IMR-90 (cell line): ENCODE results near the gene PET100. TPM values are rescaled to one million over a fixed set of nuclear protein-coding genes. Genes with fewer than 3 reads are reported as not detected.

ENCODE experiments used
- ATAC-seq: fragments of 200-7000 bp; cut with Tn5 transposase; 2 replicates; pipeline ENCODE4 v1.9.1; 2020; ENCODE audit warnings: low read depth, mild to moderate bottlenecking, moderate library complexity
- BruUV-seq: library from RNA; stranded (reverse); fragments of 400-500 nt; replicated peaks from 2 replicates; lab custom pipeline; 2021; lab: Mats Ljungman, UMichigan
- CTCF ChIA-PET: fragments of 300-600 bp; formaldehyde crosslinking; extraction: SDS; loops from one replicate; lab custom pipeline; 2021; ENCODE audit warnings: antibody characterized with exemption; lab: Yijun Ruan, JAX
- POLR2A ChIA-PET: fragments of 300-600 bp; sonication (Branson Sonifier 250); formaldehyde crosslinking; loops from one replicate; lab custom pipeline; 2022; ENCODE audit warnings: antibody characterized with exemption; ENCODE audit not compliant: unreplicated experiment; lab: Charles Lee
- DNase-seq: peaks from one replicate; pipeline ENCODE4 v3.0.0; 2013
- H2AFZ ChIP-seq: replicated peaks from 2 replicates; pipeline ENCODE3; 2013; ENCODE audit warnings: low read length, mild to moderate bottlenecking; ENCODE audit not compliant: poor library complexity
- H2AK5ac ChIP-seq: 2 replicates; pipeline ENCODE4 v1.6.1; 2013; ENCODE audit warnings: low read depth, low read length, inconsistent platforms
- H2AK9ac ChIP-seq: replicated peaks from 2 replicates; pipeline ENCODE3; 2013; ENCODE audit warnings: mild to moderate bottlenecking, low read depth, low read length, moderate library complexity; ENCODE audit not compliant: poor library complexity
- H2BK120ac ChIP-seq: 2 replicates; pipeline ENCODE4 v1.6.1; 2013; ENCODE audit warnings: low read depth, low read length, inconsistent platforms
- H2BK15ac ChIP-seq: 3 replicates; pipeline ENCODE4 v1.6.1; 2013; ENCODE audit warnings: low read depth, low read length, inconsistent platforms
- H2BK20ac ChIP-seq: 2 replicates; pipeline ENCODE4 v1.6.1; 2013; ENCODE audit warnings: low read depth, mild to moderate bottlenecking, inconsistent platforms, low read length, moderate library complexity
- H2BK5ac ChIP-seq: 2 replicates; pipeline ENCODE4 v1.6.1; 2013; ENCODE audit warnings: mild to moderate bottlenecking, low read depth, low read length, inconsistent platforms; ENCODE audit not compliant: poor library complexity, severe bottlenecking
- H3K14ac ChIP-seq: replicated peaks from 2 replicates; pipeline ENCODE4 v1.6.1; 2013; ENCODE audit warnings: low read depth, low read length, inconsistent platforms
- H3K18ac ChIP-seq: 2 replicates; pipeline ENCODE4 v1.6.1; 2013; ENCODE audit warnings: low read depth, low read length, control low read depth
- H3K23ac ChIP-seq: 2 replicates; pipeline ENCODE4 v1.6.1; 2013; ENCODE audit warnings: low read depth, low read length, inconsistent platforms
- H3K27ac ChIP-seq: 2 replicates; pipeline ENCODE4 v1.5.1; 2013; ENCODE audit warnings: mild to moderate bottlenecking, control low read depth, low read length; ENCODE audit not compliant: insufficient read depth
- H3K27me3 ChIP-seq: 2 replicates; pipeline ENCODE4 v1.6.1; 2013; ENCODE audit warnings: low read length; ENCODE audit not compliant: control insufficient read depth, insufficient read depth
- H3K36me3 ChIP-seq: 2 replicates; pipeline ENCODE4 v1.6.1; 2013; ENCODE audit warnings: low read length, mixed read lengths; ENCODE audit not compliant: control insufficient read depth, insufficient read depth
- H3K4ac ChIP-seq: 2 replicates; pipeline ENCODE4 v1.6.1; 2013; ENCODE audit warnings: low read depth, low read length, inconsistent platforms
- H3K4me1 ChIP-seq: 2 replicates; pipeline ENCODE4 v1.6.1; 2013; ENCODE audit warnings: low read length, mixed read lengths; ENCODE audit not compliant: control insufficient read depth, insufficient read depth
- H3K4me2 ChIP-seq: 2 replicates; pipeline ENCODE4 v1.6.1; 2013; ENCODE audit warnings: low read depth, mild to moderate bottlenecking, control low read depth, low read length, moderate library complexity
- H3K4me3 ChIP-seq: 2 replicates; pipeline ENCODE4 v1.5.1; 2013; ENCODE audit warnings: low read depth, mild to moderate bottlenecking, control low read depth, low read length, moderate library complexity; ENCODE audit not compliant: insufficient read depth
- H3K56ac ChIP-seq: 2 replicates; pipeline ENCODE4 v1.6.1; 2013; ENCODE audit warnings: low read length, inconsistent platforms; ENCODE audit not compliant: insufficient read depth; ENCODE audit errors: extremely low read depth
- H3K79me1 ChIP-seq, 2 experiments: 2 replicates each; pipeline ENCODE4 v1.6.1; 2013; ENCODE audit warnings: low read length in 2 of 2, inconsistent platforms in 1 of 2, low read depth in 1 of 2
- H3K9ac ChIP-seq: 2 replicates; pipeline ENCODE4 v1.6.1; 2013; ENCODE audit warnings: low read depth, low read length, control low read depth
- H3K9me1 ChIP-seq: 2 replicates; pipeline ENCODE4 v1.6.1; 2013; ENCODE audit warnings: low read length, inconsistent platforms; ENCODE audit not compliant: insufficient read depth
- H3K9me3 ChIP-seq: 2 replicates; pipeline ENCODE4 v1.6.1; 2013; ENCODE audit warnings: low read length; ENCODE audit not compliant: control insufficient read depth, insufficient read depth
- H4K20me1 ChIP-seq: 2 replicates; pipeline ENCODE4 v1.6.1; 2013; ENCODE audit warnings: low read length, inconsistent platforms; ENCODE audit not compliant: insufficient read depth
- H4K5ac ChIP-seq: 2 replicates; pipeline ENCODE4 v1.6.1; 2013; ENCODE audit warnings: mild to moderate bottlenecking, low read depth, low read length, control low read depth
- H4K8ac ChIP-seq, 2 experiments: 2 replicates each; pipeline ENCODE4 v1.6.1; 2013; ENCODE audit warnings: low read depth in 2 of 2, low read length in 2 of 2, control low read depth in 1 of 2, inconsistent platforms in 1 of 2
- H4K91ac ChIP-seq: 2 replicates; pipeline ENCODE4 v1.6.1; 2013; ENCODE audit warnings: low read depth, low read length, inconsistent platforms; ENCODE audit not compliant: insufficient read depth
- BHLHE40 ChIP-seq: fragments of 150-350 bp; IDR thresholded peaks from 2 replicates; pipeline ENCODE4 v1.6.1; 2016; ENCODE audit warnings: mild to moderate bottlenecking, low read depth, low read length
- CEBPB ChIP-seq: IDR thresholded peaks from 2 replicates; pipeline ENCODE4 v1.6.1; 2012; ENCODE audit warnings: low read depth, low read length, improper control_type of control experiment
- CHD1 ChIP-seq: IDR thresholded peaks from 2 replicates; pipeline ENCODE4 v1.6.1; 2012; ENCODE audit warnings: low read depth, low read length, improper control_type of control experiment
- CTCF ChIP-seq: conservative IDR thresholded peaks from 2 replicates; pipeline ENCODE4 v1.5.1; 2012; ENCODE audit warnings: mild to moderate bottlenecking, low read depth, low read length, improper control_type of control experiment
- ELK1 ChIP-seq: fragments of 150-350 bp; IDR thresholded peaks from 2 replicates; pipeline ENCODE4 v1.6.1; 2016; ENCODE audit warnings: low read depth, mild to moderate bottlenecking, low read length, moderate library complexity, borderline replicate concordance
- FOS ChIP-seq: fragments of 150-350 bp; IDR thresholded peaks from 2 replicates; pipeline ENCODE4 v1.6.1; 2016; ENCODE audit warnings: low read depth, low read length
- MAFK ChIP-seq: IDR thresholded peaks from 2 replicates; pipeline ENCODE4 v1.6.1; 2012; ENCODE audit warnings: low read depth, low read length, improper control_type of control experiment
- MAZ ChIP-seq: IDR thresholded peaks from 2 replicates; pipeline ENCODE4 v1.6.1; 2012; ENCODE audit warnings: low read depth, mild to moderate bottlenecking, low read length, improper control_type of control experiment, moderate library complexity, borderline replicate concordance
- MXI1 ChIP-seq: IDR thresholded peaks from 2 replicates; pipeline ENCODE4 v1.6.1; 2012; ENCODE audit warnings: low read depth, mild to moderate bottlenecking, low read length, moderate library complexity, borderline replicate concordance
- NFE2L2 ChIP-seq: fragments of 150-350 bp; IDR thresholded peaks from 2 replicates; pipeline ENCODE4 v1.6.1; 2016; ENCODE audit warnings: low read depth, mild to moderate bottlenecking, low read length
- POLR2A ChIP-seq: IDR thresholded peaks from 2 replicates; pipeline ENCODE4 v1.6.1; 2012; ENCODE audit warnings: mild to moderate bottlenecking, low read depth, low read length
- RAD21 ChIP-seq: IDR thresholded peaks from 2 replicates; pipeline ENCODE4 v1.6.1; 2012; ENCODE audit warnings: low read length, improper control_type of control experiment
- RCOR1 ChIP-seq: IDR thresholded peaks from 2 replicates; pipeline ENCODE4 v1.6.1; 2012; ENCODE audit warnings: mild to moderate bottlenecking, low read length, improper control_type of control experiment; ENCODE audit not compliant: insufficient replicate concordance
- RFX5 ChIP-seq: IDR thresholded peaks from 2 replicates; pipeline ENCODE4 v1.8.0; 2012; ENCODE audit warnings: low read depth, mild to moderate bottlenecking, low read length, moderate library complexity
- SMC3 ChIP-seq: fragments of 150-350 bp; IDR thresholded peaks from 2 replicates; pipeline ENCODE4 v1.6.1; 2016; ENCODE audit warnings: low read depth, mild to moderate bottlenecking, antibody characterized with exemption, low read length, moderate library complexity
- USF2 ChIP-seq: fragments of 150-350 bp; IDR thresholded peaks from 2 replicates; pipeline ENCODE4 v1.6.1; 2017; ENCODE audit warnings: mild to moderate bottlenecking, antibody characterized with exemption, low read length, low read depth
- WGBS, 2 experiments: methylation state at CpG; one replicate each; pipeline versions ENCODE4 v1.1.5 to v1.1.7; 2013; ENCODE audit warnings: missing lambda C conversion rate in 2 of 2; ENCODE audit not compliant: insufficient read length in 1 of 2; ENCODE audit errors: extremely low coverage in 2 of 2; 5-methylcytosine and 5-hydroxymethylcytosine counted together
- dilution Hi-C: fragments of 300-500 bp; cut with HindIII; formaldehyde crosslinking; loops from one replicate; pipeline ENCODE4 v1.14.3; 2018; ENCODE audit warnings: low sequenced_read_pairs; ENCODE audit not compliant: unreplicated experiment
- in situ Hi-C: fragments of 300-500 bp; cut with MboI; formaldehyde crosslinking; loops from 3 replicates; pipeline ENCODE4 v1.14.3; 2019; ENCODE audit warnings: low sequenced_read_pairs, inconsistent platforms, mixed read lengths
- intact Hi-C: fragments of 100-400 bp; cut with micrococcal nuclease; formaldehyde crosslinking; loops from 2 replicates; pipeline ENCODE4 v1.10.0; 2022
- polyA plus RNA-seq, 3 experiments: library from polyadenylated mRNA; depleted of rRNA; stranded (reverse); fragments of >200 nt; gene quantifications; 2 replicates each; pipeline ENCODE4 v1.2.3, GENCODE V29; 2012; ENCODE audit warnings: low replicate concordance in 1 of 3
- total RNA-seq: library from RNA; depleted of rRNA; stranded (reverse); fragments of >200 nt; gene quantifications from 2 replicates; pipeline ENCODE4 v1.2.3, GENCODE V29; 2012

Gene PET100
- total and polyA plus RNA-seq, 2 of the 4 experiments (the other 2 are of a cell fraction): 1.4 to 31.4 TPM

GRCh38 chr19:7597689-7598088 is 31.9 kb upstream of the PET100 start:
- no peak overlapping the region for H2AFZ ChIP-seq
- H2AK9ac ChIP-seq: no peak overlapping the region
- no peaks in the 10 kb centered on the region for H4K20me1 ChIP-seq
- in situ Hi-C loops: no loop called here
- H3K4me3 ChIP-seq: no peak overlapping the region
- H4K8ac ChIP-seq: no peak overlapping the region
- no peak overlapping the region for H3K23ac ChIP-seq
- H3K9me1 ChIP-seq: no peaks in the 10 kb centered on the region
- H3K4me2 ChIP-seq: no peak overlapping the region
- H3K9ac ChIP-seq: no peak overlapping the region
- H3K56ac ChIP-seq: no peak overlapping the region
- CTCF ChIA-PET: interaction anchor here (1.0 kb wide), 1 partner anchor 243 kb away, joined by 3 read pairs; no protein-coding TSS in a partner anchor
- WGBS, 2 experiments: 33% methylated on average over 1 of the region's 9 CpGs; no CpG with 5 or more reads in 1 of the 2 experiments
- H3K9me3 ChIP-seq: no peaks in the 10 kb centered on the region
- no peak overlapping the region for H3K14ac ChIP-seq
- intact Hi-C loops: no loop called here
- H3K79me1 ChIP-seq: no peaks in the 10 kb centered on the region
- H2BK120ac ChIP-seq: no peak overlapping the region
- H2BK5ac ChIP-seq: no peak overlapping the region
- H2AK5ac ChIP-seq: no peak overlapping the region
- no peak overlapping the region for H3K18ac ChIP-seq
- BruUV-seq: no TSS peak
- H3K4me1 ChIP-seq: no peaks in the 10 kb centered on the region
- no peaks in the 10 kb centered on the region for H3K36me3 ChIP-seq
- POLR2A ChIA-PET: no interaction called here
- H3K27me3 ChIP-seq: peaks cover 39% of the 10 kb centered on the region
- H4K5ac ChIP-seq: no peak overlapping the region
- H3K27ac ChIP-seq: no peak overlapping the region
- no peak overlapping the region for H3K4ac ChIP-seq
- H2BK20ac ChIP-seq: no peak overlapping the region
- no peak overlapping the region for H2BK15ac ChIP-seq
- no peak overlapping the region for H4K91ac ChIP-seq
- ATAC-seq (no peak), DNase-seq (no peak)
- no peak for TF ChIP-seq CTCF
- no peak for TF ChIP-seq FOS
- TF ChIP-seq NFE2L2: no peak
- TF ChIP-seq CEBPB: no peak
- TF ChIP-seq ELK1: no peak
- no peak for TF ChIP-seq RCOR1
- TF ChIP-seq RAD21: no peak
- TF ChIP-seq MAZ: no peak
- no peak for TF ChIP-seq SMC3
- no peak for TF ChIP-seq RFX5
- no peak for TF ChIP-seq MAFK
- no peak for TF ChIP-seq MXI1
- no peak for TF ChIP-seq POLR2A
- TF ChIP-seq CHD1: no peak
- no peak for TF ChIP-seq USF2
- no peak for TF ChIP-seq BHLHE40
- dilution Hi-C loops: no loop called here
